Thymus (tissue), 11 donors: ENCODE measurements around the gene PPP1R16B. TPM values are rescaled to one million over a fixed set of nuclear protein-coding genes. Genes with fewer than 3 reads are reported as not detected.

Source experiments
- DNase-seq, 9 donors: peaks; one replicate each; pipeline ENCODE4 v3.0.0-alpha.2; 2013; ENCODE audit warnings: low spot score in 9 of 9, low read depth in 6 of 9, missing footprints in 1 of 9
- H3K27ac ChIP-seq, 2 donors: one replicate each; pipeline ENCODE4 v1.5.1; 2013; ENCODE audit warnings: control low read depth in 1 of 2, low read depth in 1 of 2, low read length in 1 of 2, mild to moderate bottlenecking in 1 of 2, moderate library complexity in 1 of 2
- H3K27me3 ChIP-seq, 2 donors: one replicate each; pipeline ENCODE4 v1.5.1; 2013; ENCODE audit warnings: low read length in 1 of 2; ENCODE audit not compliant: control insufficient read depth in 2 of 2, insufficient read depth in 1 of 2
- H3K36me3 ChIP-seq, 2 donors: one replicate each; pipeline ENCODE4 v1.5.1; 2013; ENCODE audit warnings: low read length in 1 of 2, mild to moderate bottlenecking in 1 of 2, moderate library complexity in 1 of 2; ENCODE audit not compliant: control insufficient read depth in 2 of 2, insufficient read depth in 2 of 2
- H3K4me1 ChIP-seq, 2 donors: one replicate each; pipeline ENCODE4 v1.5.1; 2013; ENCODE audit warnings: low read length in 2 of 2; ENCODE audit not compliant: control insufficient read depth in 2 of 2, insufficient read depth in 2 of 2
- H3K4me3 ChIP-seq, 2 donors: one replicate each; pipeline ENCODE4 v1.5.1; 2013; ENCODE audit warnings: low read length in 2 of 2, control low read depth in 1 of 2, mild to moderate bottlenecking in 1 of 2
- H3K9me3 ChIP-seq, 2 donors: one replicate each; pipeline ENCODE4 v1.5.1; 2013; ENCODE audit warnings: low read length in 1 of 2, mild to moderate bottlenecking in 1 of 2; ENCODE audit not compliant: control insufficient read depth in 2 of 2, insufficient read depth in 1 of 2
- WGBS: extraction: QIAGEN DNeasy Blood & Tissue Kit; methylation state at CpG from one replicate; pipeline ENCODE4 v1.1.7; 2013; 5-methylcytosine and 5-hydroxymethylcytosine counted together
- polyA plus RNA-seq: library from polyadenylated mRNA; stranded (reverse); fragments of 200-250 nt; gene quantifications from one replicate; pipeline ENCODE4 v1.2.3, GENCODE V29; 2013
- total RNA-seq: library from RNA; stranded (reverse); fragments of 120-200 nt; gene quantifications from one replicate; pipeline ENCODE4 v1.2.4, GENCODE V29; 2013
- donor health status: healthy.

The PPP1R16B gene
- total and polyA plus RNA-seq, 2 donors, result 13.8 to 16.8 TPM

- no peaks in the 10 kb centered on the region for H3K9me3 ChIP-seq
- no peak overlapping the region for H3K4me3 ChIP-seq
- H3K4me1 ChIP-seq, result peaks cover 0 to 2% of the 10 kb centered on the region in 2 donors
- no peak overlapping the region for H3K27ac ChIP-seq
- peaks cover 14% of the 10 kb centered on the region in 2 donors for H3K36me3 ChIP-seq
- WGBS, result 97% methylated on average over 5 of the region's 5 CpGs
- no peak for DNase-seq
- H3K27me3 ChIP-seq, result no peaks in the 10 kb centered on the region
Measured at GRCh38 chr20:38934530-38934929, 129.0 kb downstream of the PPP1R16B start.

- WGBS, result 96% methylated on average over 3 of the region's 3 CpGs
- H3K27ac ChIP-seq, result no peak overlapping the region
Measured at GRCh38 chr20:38935285-38935684, 129.8 kb downstream of the PPP1R16B start.

GRCh38 chr20:38935967-38936407, 130.5 kb downstream of the PPP1R16B start:
- no peak overlapping the region for H3K4me3 ChIP-seq
- DNase-seq, result no peak
- no peak overlapping the region for H3K27ac ChIP-seq
- no peaks in the 10 kb centered on the region for H3K27me3 ChIP-seq
- H3K4me1 ChIP-seq, result no peaks in the 10 kb centered on the region
- peaks cover 11 to 22% of the 10 kb centered on the region in 2 donors for H3K36me3 ChIP-seq
- no peaks in the 10 kb centered on the region for H3K9me3 ChIP-seq
- WGBS, result 87% methylated on average over 5 of the region's 5 CpGs

More at GRCh38 chr20:38935285-38935684, 129.8 kb downstream of the PPP1R16B start:
- H3K9me3 ChIP-seq, result no peaks in the 10 kb centered on the region
- DNase-seq, result no peak
- H3K4me3 ChIP-seq, result no peak overlapping the region
- H3K4me1 ChIP-seq, result no peaks in the 10 kb centered on the region
- H3K36me3 ChIP-seq, result peaks cover 11 to 19% of the 10 kb centered on the region in 2 donors
- no peaks in the 10 kb centered on the region for H3K27me3 ChIP-seq

GRCh38 chr20:38937000-38937399, 131.5 kb downstream of the PPP1R16B start:
- peaks cover 17 to 22% of the 10 kb centered on the region in 2 donors for H3K36me3 ChIP-seq
- H3K9me3 ChIP-seq, result no peaks in the 10 kb centered on the region
- DNase-seq, result no peak
- WGBS, result 98% methylated on average over 5 of the region's 5 CpGs
- H3K4me1 ChIP-seq, result no peaks in the 10 kb centered on the region
- no peaks in the 10 kb centered on the region for H3K27me3 ChIP-seq
- H3K4me3 ChIP-seq, result no peak overlapping the region
- no peak overlapping the region for H3K27ac ChIP-seq

GRCh38 chr20:38937978-38938473, 132.5 kb downstream of the PPP1R16B start:
- Histone ChIP-seq H3K36me3 (peaks cover 21 to 30% of the 10 kb centered on the region in 2 donors), H3K9me3 (no peaks in the 10 kb centered on the region), H3K4me3 (no peak overlapping the region), H3K4me1 (no peaks in the 10 kb centered on the region), H3K27ac (no peak overlapping the region), H3K27me3 (no peaks in the 10 kb centered on the region)
- DNase-seq, result no peak
- WGBS, result 96% methylated on average over 7 of the region's 7 CpGs

GRCh38 chr20:38939686-38940085, 134.2 kb downstream of the PPP1R16B start:
- H3K27ac ChIP-seq, result no peak overlapping the region
- H3K4me1 ChIP-seq, result no peaks in the 10 kb centered on the region
- 89% methylated on average over 2 of the region's 2 CpGs for WGBS

GRCh38 chr20:38940644-38941043, 135.1 kb downstream of the PPP1R16B start:
- H3K4me1 ChIP-seq, result no peaks in the 10 kb centered on the region
- whole genome bisulfite sequencing, result over 99% methylated on average over 5 of the region's 5 CpGs
- no peak overlapping the region for H3K27ac ChIP-seq

More at GRCh38 chr20:38939686-38940085, 134.2 kb downstream of the PPP1R16B start:
- no peak overlapping the region for H3K4me3 ChIP-seq
- H3K36me3 ChIP-seq, result peaks cover 24 to 39% of the 10 kb centered on the region in 2 donors
- DNase-seq, result no peak
- H3K9me3 ChIP-seq, result no peaks in the 10 kb centered on the region
- H3K27me3 ChIP-seq, result no peaks in the 10 kb centered on the region

GRCh38 chr20:38941726-38942389, 136.4 kb downstream of the PPP1R16B start:
- Histone ChIP-seq H3K36me3 (peaks cover 28 to 48% of the 10 kb centered on the region in 2 donors), H3K9me3 (no peaks in the 10 kb centered on the region), H3K4me1 (no peaks in the 10 kb centered on the region), H3K4me3 (no peak overlapping the region), H3K27me3 (no peaks in the 10 kb centered on the region), H3K27ac (no peak overlapping the region)
- DNase-seq, result no peak
- WGBS, result 99% methylated on average over 5 of the region's 5 CpGs

More at GRCh38 chr20:38940644-38941043, 135.1 kb downstream of the PPP1R16B start:
- Histone ChIP-seq H3K27me3 (no peaks in the 10 kb centered on the region), H3K36me3 (peaks cover 28 to 43% of the 10 kb centered on the region in 2 donors), H3K9me3 (no peaks in the 10 kb centered on the region), H3K4me3 (no peak overlapping the region)
- no peak for DNase-seq

- H3K27ac ChIP-seq, result no peak overlapping the region
- peaks cover 40 to 61% of the 10 kb centered on the region in 2 donors for H3K36me3 ChIP-seq
Measured at GRCh38 chr20:38945012-38945411, 139.5 kb downstream of the PPP1R16B start.

More at GRCh38 chr20:38945012-38945411, 139.5 kb downstream of the PPP1R16B start:
- Histone ChIP-seq H3K27me3 (no peaks in the 10 kb centered on the region), H3K4me3 (no peak overlapping the region), H3K4me1 (no peaks in the 10 kb centered on the region), H3K9me3 (no peaks in the 10 kb centered on the region)
- no peak for DNase-seq
- 99% methylated on average over 3 of the region's 3 CpGs for WGBS
